GM13976 (cell line): ENCODE data around the gene HDGFL2.
"Not testable (repeated sequence)": the region's sequence is repeated elsewhere in the genome, so short reads cannot be mapped to it uniquely, and the experiment has no call there.

ENCODE experiments used
- DNase-seq: peaks from one replicate; pipeline ENCODE4 v3.0.0; 2012; ENCODE audit warnings: low spot score
- in situ Hi-C: fragments of 300-500 bp; cut with MboI; formaldehyde crosslinking; loops from one replicate; pipeline ENCODE4 v1.12.0; 2022; ENCODE audit warnings: low sequenced_read_pairs, mixed read lengths, inconsistent platforms; ENCODE audit not compliant: unreplicated experiment
- TF ChIP-seq, protein P1 (sequence below): IDR thresholded peaks from 2 replicates; pipeline ENCODE4 v1.5.1; 2012; ENCODE audit warnings: borderline replicate concordance, mild to moderate bottlenecking; ENCODE audit not compliant: insufficient read depth; ENCODE audit errors: extremely low read depth, missing control alignments, control extremely low read depth

The HDGFL2 gene

DNA sequence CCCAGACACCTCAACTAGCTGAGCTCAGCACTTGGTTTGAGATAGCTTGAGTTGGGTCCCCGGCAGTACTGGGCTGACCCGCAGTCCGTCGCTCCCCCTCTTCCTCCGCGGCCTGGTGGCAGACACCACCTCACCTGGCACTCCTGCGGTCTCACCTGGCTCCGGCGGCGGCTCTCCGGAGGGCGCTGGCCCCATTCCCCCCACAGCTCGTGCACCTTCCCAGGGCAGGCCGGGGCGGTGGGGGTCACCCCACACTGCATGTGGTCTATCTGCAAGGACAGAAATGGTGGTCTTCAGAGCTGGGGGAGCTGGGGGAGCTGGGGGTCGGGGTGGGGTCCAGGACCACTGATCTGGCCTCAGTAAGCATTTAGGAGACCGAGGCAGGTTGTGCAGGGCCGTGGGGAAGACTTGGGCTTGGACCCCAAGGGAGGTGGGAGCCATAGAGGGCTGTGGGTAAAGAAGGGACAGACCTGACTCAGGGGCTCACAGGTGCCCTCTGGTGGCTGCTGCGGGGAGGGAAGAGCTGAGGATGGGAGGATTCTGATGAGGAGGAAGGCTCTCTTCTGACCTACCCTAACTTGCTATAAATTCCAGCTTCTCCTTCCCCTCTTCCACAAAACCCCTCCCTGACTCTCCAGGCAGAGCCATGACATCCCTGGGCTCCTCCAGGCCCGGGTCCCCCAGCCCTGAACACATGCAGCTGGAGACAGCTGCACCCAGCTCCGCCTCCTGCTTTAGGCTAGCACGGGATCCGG, 52.9 kb downstream of the HDGFL2 start:
- in situ Hi-C loops = no loop called here
- peak; percentile 85 for DNase-seq
- TF ChIP-seq, protein P1, sequence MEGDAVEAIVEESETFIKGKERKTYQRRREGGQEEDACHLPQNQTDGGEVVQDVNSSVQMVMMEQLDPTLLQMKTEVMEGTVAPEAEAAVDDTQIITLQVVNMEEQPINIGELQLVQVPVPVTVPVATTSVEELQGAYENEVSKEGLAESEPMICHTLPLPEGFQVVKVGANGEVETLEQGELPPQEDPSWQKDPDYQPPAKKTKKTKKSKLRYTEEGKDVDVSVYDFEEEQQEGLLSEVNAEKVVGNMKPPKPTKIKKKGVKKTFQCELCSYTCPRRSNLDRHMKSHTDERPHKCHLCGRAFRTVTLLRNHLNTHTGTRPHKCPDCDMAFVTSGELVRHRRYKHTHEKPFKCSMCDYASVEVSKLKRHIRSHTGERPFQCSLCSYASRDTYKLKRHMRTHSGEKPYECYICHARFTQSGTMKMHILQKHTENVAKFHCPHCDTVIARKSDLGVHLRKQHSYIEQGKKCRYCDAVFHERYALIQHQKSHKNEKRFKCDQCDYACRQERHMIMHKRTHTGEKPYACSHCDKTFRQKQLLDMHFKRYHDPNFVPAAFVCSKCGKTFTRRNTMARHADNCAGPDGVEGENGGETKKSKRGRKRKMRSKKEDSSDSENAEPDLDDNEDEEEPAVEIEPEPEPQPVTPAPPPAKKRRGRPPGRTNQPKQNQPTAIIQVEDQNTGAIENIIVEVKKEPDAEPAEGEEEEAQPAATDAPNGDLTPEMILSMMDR = peak; percentile 68

DNA sequence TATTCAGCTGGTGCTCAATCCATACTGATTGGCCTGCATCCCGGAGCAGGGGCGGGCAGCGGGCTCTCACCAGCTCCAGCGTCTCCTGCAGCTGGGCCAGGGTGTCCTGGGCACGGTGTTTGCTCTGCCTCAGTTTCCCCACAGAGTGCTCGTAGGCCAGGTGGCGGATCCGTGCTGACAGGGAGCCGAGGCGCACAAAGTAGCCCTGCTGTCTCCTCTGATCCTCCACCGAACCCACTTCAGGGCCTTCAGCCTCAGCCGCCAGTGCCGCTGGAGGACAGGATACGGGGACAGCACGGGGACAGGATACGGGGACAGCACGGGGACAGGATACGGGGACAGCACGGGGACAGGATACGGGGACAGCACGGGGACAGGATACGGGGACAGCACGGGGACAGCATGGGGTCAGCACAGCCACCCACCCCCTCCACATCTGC, 53.5 kb downstream of the HDGFL2 start:
- no peak for DNase-seq
- TF ChIP-seq, protein P1 = no peak
- in situ Hi-C loops = no loop called here

DNA sequence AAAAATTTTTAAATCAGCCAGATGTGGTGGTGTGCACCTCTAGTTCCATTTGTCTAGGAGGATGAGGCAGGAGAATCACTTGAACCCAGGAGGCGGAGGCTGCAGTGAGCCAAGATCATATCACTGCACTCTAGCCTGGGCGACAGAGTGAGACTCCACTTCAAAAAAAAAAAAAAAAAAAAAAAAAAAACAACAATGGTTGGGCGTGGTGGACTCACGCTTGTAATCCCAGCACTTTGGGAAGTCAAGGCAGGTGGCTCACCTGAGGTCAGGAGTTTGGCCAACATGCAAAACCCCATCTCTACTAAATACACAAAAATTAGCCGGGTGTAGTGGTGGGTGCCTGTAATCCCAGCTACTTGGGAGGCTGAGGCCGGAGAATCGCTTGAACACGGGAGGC, 55.3 kb downstream of the HDGFL2 start:
- DNase-seq, in situ Hi-C loops: not testable (repeated sequence)

DNA sequence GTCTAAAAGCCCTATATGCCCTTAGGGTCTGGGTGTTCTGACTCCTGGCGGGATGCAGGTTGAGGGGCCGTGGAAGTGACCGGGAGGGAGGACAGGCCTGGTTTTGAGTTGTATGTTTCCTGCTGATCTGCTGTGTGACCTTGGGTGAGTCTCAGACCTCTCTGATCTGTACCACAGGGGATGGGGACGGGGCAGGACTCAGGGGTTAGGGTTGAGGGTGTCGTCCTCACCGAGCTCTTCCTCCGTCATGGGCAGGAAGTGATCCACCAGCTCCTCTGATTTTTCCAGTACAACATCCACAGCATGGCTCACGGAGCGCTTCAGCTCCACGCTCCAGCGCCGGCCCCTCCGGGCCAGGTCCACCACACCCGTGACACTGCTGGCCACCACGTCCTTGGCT, 56.7 kb downstream of the HDGFL2 start:
- no peak for DNase-seq
- TF ChIP-seq, protein P1 = no peak
- in situ Hi-C loops = no loop called here

DNA sequence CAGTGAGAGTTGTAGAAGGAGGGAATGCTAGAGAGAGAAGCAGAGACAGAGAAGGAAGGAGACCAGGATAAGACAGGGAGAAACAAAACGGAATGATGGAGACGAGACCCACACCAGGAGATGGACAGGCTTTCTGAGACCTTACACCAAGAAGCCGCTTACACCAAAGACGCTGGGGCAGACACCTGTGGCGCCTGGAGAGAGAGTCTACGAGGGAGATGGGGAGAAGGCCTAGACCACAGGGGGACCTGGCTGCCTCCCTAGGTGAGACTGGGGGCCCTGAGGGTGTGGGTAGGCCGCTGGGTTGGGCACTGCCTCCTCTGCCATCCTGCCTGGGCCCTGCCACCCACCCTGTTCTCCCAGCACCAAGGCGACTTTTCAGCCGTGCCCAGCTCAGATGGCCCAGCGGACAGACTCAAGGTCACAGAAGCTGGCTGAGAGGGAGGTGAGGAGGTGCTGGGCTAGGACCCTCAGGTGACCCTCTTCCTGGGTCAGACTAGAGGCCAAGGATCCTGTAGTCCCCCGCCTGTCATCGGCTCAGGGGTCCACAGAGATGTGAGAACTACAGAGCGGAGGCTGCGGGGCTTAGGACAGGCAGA, 57.9 kb downstream of the HDGFL2 start:
- TF ChIP-seq, protein P1 = no peak
- no peak for DNase-seq
- in situ Hi-C loops = no loop called here

DNA sequence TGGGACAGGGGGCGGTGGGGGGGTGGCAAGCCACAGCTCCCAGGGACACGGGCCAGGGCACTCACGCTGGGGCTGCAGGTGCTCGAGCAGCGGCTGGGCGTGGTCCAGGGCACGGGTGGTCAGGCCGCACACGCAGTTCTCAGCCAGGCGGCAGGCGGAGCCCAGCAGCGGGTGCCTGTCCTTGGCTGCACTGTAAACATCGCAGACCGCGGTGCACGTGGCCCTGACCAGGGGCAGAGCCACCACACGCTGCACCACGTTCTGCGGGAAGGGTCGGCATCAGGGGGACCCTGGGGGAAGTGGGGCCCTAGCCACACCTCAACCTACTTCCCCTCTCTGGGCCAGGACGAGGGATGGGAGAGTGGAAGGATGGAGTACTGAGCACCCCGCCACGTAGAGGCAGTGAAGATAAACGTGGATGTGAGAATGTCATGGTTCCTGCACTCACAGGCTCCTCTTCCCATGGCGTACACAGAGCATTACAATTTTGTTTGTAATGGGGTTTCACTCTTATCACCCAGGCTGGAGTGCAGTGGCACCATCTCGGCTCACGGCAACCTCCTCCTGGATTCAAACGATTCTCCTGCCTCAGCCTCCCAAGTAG, 59.6 kb downstream of the HDGFL2 start:
- no peak for DNase-seq
- in situ Hi-C loops = no loop called here
- TF ChIP-seq, protein P1 = no peak

DNA sequence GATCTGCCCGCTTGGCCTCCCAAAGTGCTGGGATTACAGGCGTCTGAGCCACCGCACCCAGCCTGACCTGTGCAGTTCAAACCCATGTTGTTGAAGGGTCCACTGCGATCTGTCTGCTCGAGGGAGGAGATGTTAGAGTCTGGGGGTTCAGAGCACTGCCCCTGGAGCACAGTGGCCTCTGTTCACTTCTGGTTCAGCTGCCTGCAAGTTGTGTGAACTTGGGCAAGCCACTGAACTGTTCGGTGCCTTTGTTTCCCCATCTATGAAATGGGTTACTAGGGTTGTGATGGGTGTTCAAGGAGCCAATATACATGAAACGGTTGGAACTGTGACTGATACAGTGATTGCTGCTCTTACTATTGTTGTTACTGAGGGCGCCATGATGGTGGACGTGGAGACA, 61.2 kb downstream of the HDGFL2 start:
- DNase-seq = no peak
- in situ Hi-C loops = no loop called here
- TF ChIP-seq, protein P1 = no peak
